GM18909 (cell line): Measurements from ENCODE around the gene TBXAS1.
"Not testable (repeated sequence)": the region's sequence is repeated elsewhere in the genome, so short reads cannot be mapped to it uniquely, and the experiment has no call there.

Experiments
- ATAC-seq: cut with Tn5 transposase; IDR thresholded peaks from one replicate; pipeline ENCODE4 v1.9.1; 2021; ENCODE audit warnings: mild to moderate bottlenecking; ENCODE audit not compliant: unreplicated experiment, poor library complexity

Gene TBXAS1

GRCh38 chr7:139823959-139824521, 5.0 kb upstream of the TBXAS1 start:
- no peak for ATAC-seq

GRCh38 chr7:139825666-139826290, 3.3 kb upstream of the TBXAS1 start:
- no peak for ATAC-seq

GRCh38 chr7:139827042-139827441, 2.0 kb upstream of the TBXAS1 start:
- no peak for ATAC-seq

- no peak for ATAC-seq
Measured at GRCh38 chr7:139828446-139828845, 618 bp upstream of the TBXAS1 start.

- ATAC-seq: peak; percentile 19
Measured at GRCh38 chr7:139829775-139830117, 682 bp downstream of the TBXAS1 start.

- no peak for ATAC-seq
Measured at GRCh38 chr7:139830292-139830691, 1.2 kb downstream of the TBXAS1 start.

GRCh38 chr7:139830782-139831501, 1.9 kb downstream of the TBXAS1 start:
- peak; percentile 64 for ATAC-seq

GRCh38 chr7:139835848-139836247, 6.8 kb downstream of the TBXAS1 start:
- ATAC-seq: not testable (repeated sequence)

- not testable (repeated sequence) for ATAC-seq
Measured at GRCh38 chr7:139837291-139837690, 8.2 kb downstream of the TBXAS1 start.

GRCh38 chr7:139838276-139838675, 9.2 kb downstream of the TBXAS1 start:
- ATAC-seq: no peak

GRCh38 chr7:139838876-139839275, 9.8 kb downstream of the TBXAS1 start:
- ATAC-seq: no peak

- no peak for ATAC-seq
Measured at GRCh38 chr7:139840776-139841175, 11.7 kb downstream of the TBXAS1 start.

- ATAC-seq: peak; percentile 89
Measured at GRCh38 chr7:139842401-139843210, 13.5 kb downstream of the TBXAS1 start.

GRCh38 chr7:139843211-139843537, 14.1 kb downstream of the TBXAS1 start:
- ATAC-seq: not testable (repeated sequence)

GRCh38 chr7:139844779-139845442, 15.8 kb downstream of the TBXAS1 start:
- no peak for ATAC-seq

- no peak for ATAC-seq
Measured at GRCh38 chr7:139845443-139845805, 16.4 kb downstream of the TBXAS1 start.

GRCh38 chr7:139846297-139846696, 17.2 kb downstream of the TBXAS1 start:
- ATAC-seq: no peak

GRCh38 chr7:139848274-139848673, 19.2 kb downstream of the TBXAS1 start:
- no peak for ATAC-seq

GRCh38 chr7:139850906-139851305, 21.8 kb downstream of the TBXAS1 start:
- no peak for ATAC-seq

- no peak for ATAC-seq
Measured at GRCh38 chr7:139851770-139852481, 22.9 kb downstream of the TBXAS1 start.
